Activated CD4-positive, alpha-beta memory T cell treated with anti-CD3 and anti-CD28 coated beads for 36 hours (primary cell): ENCODE data around the gene RHBDF2. TPM values are rescaled to one million over a fixed set of nuclear protein-coding genes. Genes with fewer than 3 reads are reported as not detected.

Experiments
- CTCF ChIA-PET: fragments of 350-600 bp; sonication (Branson Sonifier 250); formaldehyde crosslinking; loops from one replicate; lab custom pipeline; 2021; ENCODE audit warnings: antibody characterized with exemption, inconsistent platforms; lab: Charles Lee
- POLR2A ChIA-PET: fragments of 350-600 bp; sonication (Branson Sonifier 250); formaldehyde crosslinking; loops from one replicate; lab custom pipeline; 2021; ENCODE audit warnings: antibody characterized with exemption; lab: Charles Lee
- DNase-seq: peaks from one replicate; pipeline ENCODE4 v3.0.0-alpha.2; 2020
- H3K27ac Mint-ChIP-seq: one replicate; pipeline ENCODE4 v1.8.0; 2021; ENCODE audit warnings: mixed read lengths
- H3K27me3 Mint-ChIP-seq: one replicate; pipeline ENCODE4 v1.8.0; 2021; ENCODE audit warnings: mixed read lengths
- H3K36me3 Mint-ChIP-seq: one replicate; pipeline ENCODE4 v1.8.0; 2021; ENCODE audit warnings: mixed read lengths
- H3K4me1 Mint-ChIP-seq: one replicate; pipeline ENCODE4 v1.8.0; 2021; ENCODE audit warnings: low read depth, mixed read lengths
- H3K4me3 Mint-ChIP-seq: one replicate; pipeline ENCODE4 v1.8.0; 2021; ENCODE audit warnings: mild to moderate bottlenecking, mixed read lengths
- H3K9me3 Mint-ChIP-seq: one replicate; pipeline ENCODE4 v1.8.0; 2021; ENCODE audit warnings: mixed read lengths
- intact Hi-C: fragments of 100-400 bp; cut with micrococcal nuclease; formaldehyde crosslinking; loops from one replicate; pipeline ENCODE4 v1.15.1; 2023
- total RNA-seq, 2 experiments: library from RNA; stranded (reverse); gene quantifications; one replicate each; pipeline ENCODE4 v1.2.3, GENCODE V29; 2021

RHBDF2 gene
- total RNA-seq, 2 experiments from 2014 or later: 28.9 to 30.0 TPM

DNA sequence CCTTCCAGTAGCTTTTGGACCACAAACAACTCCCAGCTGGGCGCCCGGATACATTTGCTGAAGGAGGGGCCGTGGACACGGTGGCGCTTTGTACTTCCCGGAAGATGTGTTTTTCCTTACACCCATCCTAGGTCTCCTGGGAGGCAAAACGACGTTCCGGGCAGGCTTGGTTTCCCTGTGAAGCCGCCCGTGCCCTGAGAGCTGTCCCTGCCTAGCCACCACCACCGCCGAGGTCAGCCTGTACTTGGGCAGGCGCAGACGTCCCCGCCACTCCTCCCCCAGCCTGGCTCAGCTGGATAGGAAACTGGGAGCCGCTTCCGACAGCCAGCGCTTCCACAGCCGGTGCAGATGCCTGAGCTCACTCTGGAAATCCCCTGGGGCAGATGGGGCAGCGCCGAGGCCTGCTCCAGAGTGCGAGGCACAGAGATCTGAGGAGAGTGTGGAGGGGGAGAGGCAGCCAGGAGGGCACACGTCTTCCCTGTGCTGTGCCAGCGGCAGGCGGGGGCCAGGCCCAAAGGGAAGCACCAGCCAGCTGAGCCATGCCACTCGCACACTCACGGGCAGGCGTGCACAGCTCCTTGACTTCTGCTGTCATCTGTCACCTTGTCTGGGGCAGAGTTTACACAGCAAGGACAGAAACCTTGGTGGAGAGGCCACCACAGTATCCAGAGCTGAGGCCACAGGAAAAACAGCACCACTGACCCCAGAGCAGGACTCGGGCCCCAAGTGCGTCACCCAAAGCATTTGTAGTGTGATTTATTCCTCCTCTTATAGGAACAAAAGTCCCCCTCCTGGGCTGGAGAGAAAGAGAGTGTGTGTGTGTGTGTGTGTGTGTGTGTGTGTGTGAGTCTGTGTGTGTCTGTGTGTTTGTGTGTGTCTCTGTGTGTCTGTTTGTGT lies 3.0 kb downstream of the RHBDF2 start:
- Mint-ChIP-seq H3K27ac (no peak overlapping the region), H3K9me3 (no peaks in the 10 kb centered on the region), H3K4me3 (no peak overlapping the region), H3K4me1 (peaks cover 56% of the 10 kb centered on the region), H3K27me3 (no peaks in the 10 kb centered on the region), H3K36me3 (no peaks in the 10 kb centered on the region)
- intact Hi-C loops: no loop called here
- ChIA-PET CTCF (interaction anchor here (0.9 to 2.6 kb wide), 2 partner anchors 31 to 90 kb away, joined by 3 to 11 read pairs; partner anchors contain the start of gene AANAT), POLR2A (no interaction called here)
- no peak for DNase-seq

DNA sequence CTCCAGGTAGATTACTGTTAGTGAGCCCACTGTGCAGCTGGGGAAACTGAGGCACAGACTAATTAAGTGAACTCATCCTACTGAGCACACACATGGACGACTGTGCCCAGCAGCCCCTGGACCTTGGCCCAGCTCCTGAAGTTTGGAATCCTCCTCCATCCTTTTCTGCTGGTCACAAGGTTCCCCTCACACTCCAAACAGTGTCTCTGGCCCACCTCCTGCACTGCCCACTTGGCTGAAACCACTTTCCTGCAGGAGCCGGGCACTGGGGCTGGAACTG lies 3.6 kb downstream of the RHBDF2 start:
- no peak overlapping the region for H3K27ac Mint-ChIP-seq
- H3K36me3 Mint-ChIP-seq: no peaks in the 10 kb centered on the region
- H3K9me3 Mint-ChIP-seq: no peaks in the 10 kb centered on the region
- no peaks in the 10 kb centered on the region for H3K27me3 Mint-ChIP-seq
- ChIA-PET CTCF (interaction anchor here (0.9 to 2.6 kb wide), 2 partner anchors 31 to 89 kb away, joined by 3 to 11 read pairs; partner anchors contain the start of gene AANAT), POLR2A (no interaction called here)
- intact Hi-C loops: no loop called here
- H3K4me3 Mint-ChIP-seq: no peak overlapping the region
- no peak for DNase-seq
- H3K4me1 Mint-ChIP-seq: peaks cover 62% of the 10 kb centered on the region

DNA sequence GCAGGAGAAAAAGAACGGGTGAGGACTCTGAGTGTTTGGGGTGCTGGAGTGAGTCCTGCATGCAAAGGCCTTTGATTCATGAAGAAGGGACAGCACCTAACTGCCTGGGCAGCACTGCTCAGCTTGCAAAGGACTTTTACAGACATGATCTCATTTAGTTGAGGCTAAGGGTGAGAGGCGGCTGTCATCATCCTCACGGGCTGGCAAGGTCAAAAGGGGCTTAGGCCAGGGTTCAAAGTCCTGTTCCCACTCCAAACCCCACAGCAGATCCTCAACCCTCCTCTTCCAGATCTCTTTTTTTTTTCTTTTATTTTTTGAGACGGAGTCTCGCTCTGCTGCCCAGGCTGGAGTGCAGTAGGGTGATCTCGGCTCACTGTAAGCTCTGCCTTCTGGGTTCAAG lies 4.8 kb downstream of the RHBDF2 start:
- intact Hi-C loops: no loop called here
- ChIA-PET POLR2A (no interaction called here), CTCF (interaction anchor here (0.9 kb wide), 1 partner anchor 30 kb away, joined by 3 read pairs; no protein-coding TSS in a partner anchor)
- no peaks in the 10 kb centered on the region for H3K36me3 Mint-ChIP-seq
- peaks cover 65% of the 10 kb centered on the region for H3K4me1 Mint-ChIP-seq
- no peaks in the 10 kb centered on the region for H3K27me3 Mint-ChIP-seq
- no peak overlapping the region for H3K4me3 Mint-ChIP-seq
- no peaks in the 10 kb centered on the region for H3K9me3 Mint-ChIP-seq
- DNase-seq: no peak
- no peak overlapping the region for H3K27ac Mint-ChIP-seq

DNA sequence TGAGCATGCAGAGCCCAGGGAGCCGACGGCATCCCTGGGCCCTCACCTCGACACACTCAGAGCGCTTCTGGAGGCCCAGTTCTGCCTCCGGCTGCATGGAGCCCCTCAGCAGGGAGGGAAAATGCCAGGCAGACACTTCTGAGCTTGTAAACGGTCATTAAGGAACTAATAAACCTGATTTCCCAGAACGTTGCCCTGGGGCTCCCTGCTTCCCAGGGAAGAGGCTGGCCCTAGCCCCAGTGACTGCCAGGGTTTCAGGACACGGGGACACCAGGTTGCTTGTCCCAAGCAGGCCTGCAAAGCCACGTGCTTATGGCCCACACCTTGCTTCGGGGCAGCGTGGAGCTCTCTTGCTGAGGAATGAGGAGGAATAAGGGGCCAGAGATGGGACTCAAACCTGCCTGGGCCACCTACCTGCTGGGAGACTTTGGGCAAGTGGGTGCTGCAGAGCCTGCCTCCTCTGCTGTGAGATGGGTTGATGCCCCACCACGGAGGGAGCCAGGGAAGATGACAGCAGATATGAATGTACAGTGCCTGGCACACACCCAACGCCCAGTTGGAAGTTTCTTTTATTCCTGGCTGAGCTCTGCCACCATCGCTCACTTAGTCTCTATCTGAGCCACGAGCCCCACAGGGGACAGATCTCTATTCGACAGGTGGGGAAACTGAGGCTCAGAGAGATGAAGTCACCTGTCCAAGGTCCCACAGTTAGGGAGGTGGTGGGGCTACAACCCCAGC lies 5.4 kb downstream of the RHBDF2 start:
- Mint-ChIP-seq H3K4me1 (peaks cover 64% of the 10 kb centered on the region), H3K27ac (no peak overlapping the region), H3K4me3 (no peak overlapping the region), H3K9me3 (no peaks in the 10 kb centered on the region), H3K36me3 (no peaks in the 10 kb centered on the region), H3K27me3 (no peaks in the 10 kb centered on the region)
- CTCF ChIA-PET: interaction anchor here (0.9 kb wide), 1 partner anchor 29 kb away, joined by 3 read pairs; no protein-coding TSS in a partner anchor
- intact Hi-C loops: no loop called here
- DNase-seq: no peak
- POLR2A ChIA-PET: no interaction called here

DNA sequence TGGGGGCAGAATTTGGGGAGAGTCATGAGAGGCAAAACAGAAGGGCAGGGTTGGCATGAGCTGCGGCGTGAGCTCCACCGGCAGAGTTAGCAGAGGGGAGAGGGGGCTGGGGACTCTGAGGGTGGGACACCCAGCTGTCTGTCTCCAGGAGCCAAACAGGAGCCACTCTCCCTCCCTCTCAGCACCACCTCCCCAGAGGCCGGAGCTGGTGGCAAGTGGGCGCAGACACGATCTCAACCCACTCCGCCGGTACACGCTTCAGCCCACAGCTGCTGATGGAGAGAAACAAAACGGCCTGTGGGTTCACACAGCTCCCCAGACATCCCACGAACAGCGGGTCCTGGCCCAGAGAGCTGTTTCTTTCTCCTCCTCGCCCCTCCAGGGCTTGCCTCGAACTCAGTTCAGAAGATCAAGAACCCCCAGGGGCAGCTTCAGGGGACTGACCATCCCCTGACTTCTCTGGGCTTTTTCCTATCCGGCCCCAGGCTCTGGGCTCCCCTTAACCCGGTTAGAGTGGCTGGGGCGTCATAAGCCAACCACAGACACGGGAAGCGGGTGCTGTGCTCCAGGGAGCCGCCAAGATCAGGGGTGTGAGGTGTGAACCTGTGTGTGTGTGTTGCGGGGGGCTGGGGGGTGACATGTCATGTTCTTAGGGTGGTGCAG lies 7.6 kb downstream of the RHBDF2 start:
- peaks cover 47% of the 10 kb centered on the region for H3K4me1 Mint-ChIP-seq
- H3K27ac Mint-ChIP-seq: peak overlapping the region; percentile 79
- H3K9me3 Mint-ChIP-seq: no peaks in the 10 kb centered on the region
- intact Hi-C loops: no loop called here
- no peaks in the 10 kb centered on the region for H3K36me3 Mint-ChIP-seq
- H3K4me3 Mint-ChIP-seq: peak overlapping the region; percentile 35
- peak; percentile 42 for DNase-seq
- POLR2A ChIA-PET: interaction anchor here (0.7 to 1.8 kb wide), 8 partner anchors 10 to 140 kb away, joined by 3 to 5 read pairs (median 3); partner anchors contain the start of genes AANAT and PRPSAP1
- CTCF ChIA-PET: interaction anchor here (0.9 to 3.4 kb wide), 9 partner anchors 8 to 130 kb away, joined by 3 to 17 read pairs (median 6); partner anchors contain the start of genes AANAT and RHBDF2
- H3K27me3 Mint-ChIP-seq: no peaks in the 10 kb centered on the region

DNA sequence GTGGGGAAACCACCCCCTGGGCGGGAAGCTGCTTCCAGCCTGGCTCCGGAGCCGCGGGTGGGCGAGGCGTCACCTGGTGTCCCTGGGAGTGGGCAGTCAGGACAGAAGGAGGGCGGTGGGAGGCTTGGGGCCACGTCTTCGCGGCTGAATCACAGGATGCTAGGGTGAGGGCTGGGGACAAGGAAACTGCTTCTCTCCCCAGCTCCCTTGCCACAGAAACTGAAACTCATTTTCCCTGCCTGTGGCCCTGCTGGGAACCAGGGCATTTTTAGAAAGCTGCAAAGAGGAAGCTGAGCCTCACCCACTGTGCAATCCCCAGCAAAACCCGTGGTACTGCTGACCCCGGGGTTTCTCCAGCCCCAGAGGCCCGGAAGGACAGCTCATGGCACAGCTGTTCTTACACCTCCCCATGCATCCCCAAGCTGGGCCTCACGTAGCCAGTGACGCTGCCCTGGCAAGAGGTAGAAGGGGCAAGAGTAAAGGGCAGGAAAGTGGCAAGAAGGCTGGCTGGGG lies 8.2 kb downstream of the RHBDF2 start:
- ChIA-PET POLR2A (interaction anchor here (0.7 to 1.8 kb wide), 7 partner anchors 10 to 140 kb away, joined by 3 to 5 read pairs (median 3); partner anchors contain the start of genes AANAT and PRPSAP1), CTCF (interaction anchor here (0.9 to 3.4 kb wide), 10 partner anchors 9 to 131 kb away, joined by 3 to 17 read pairs (median 6); partner anchors contain the start of genes AANAT and RHBDF2)
- no peaks in the 10 kb centered on the region for H3K36me3 Mint-ChIP-seq
- H3K9me3 Mint-ChIP-seq: no peaks in the 10 kb centered on the region
- H3K4me3 Mint-ChIP-seq: peak overlapping the region; percentile 35
- peaks cover 42% of the 10 kb centered on the region for H3K4me1 Mint-ChIP-seq
- H3K27me3 Mint-ChIP-seq: no peaks in the 10 kb centered on the region
- peak; percentile 83 for DNase-seq
- intact Hi-C loops: no loop called here
- peak overlapping the region; percentile 79 for H3K27ac Mint-ChIP-seq

DNA sequence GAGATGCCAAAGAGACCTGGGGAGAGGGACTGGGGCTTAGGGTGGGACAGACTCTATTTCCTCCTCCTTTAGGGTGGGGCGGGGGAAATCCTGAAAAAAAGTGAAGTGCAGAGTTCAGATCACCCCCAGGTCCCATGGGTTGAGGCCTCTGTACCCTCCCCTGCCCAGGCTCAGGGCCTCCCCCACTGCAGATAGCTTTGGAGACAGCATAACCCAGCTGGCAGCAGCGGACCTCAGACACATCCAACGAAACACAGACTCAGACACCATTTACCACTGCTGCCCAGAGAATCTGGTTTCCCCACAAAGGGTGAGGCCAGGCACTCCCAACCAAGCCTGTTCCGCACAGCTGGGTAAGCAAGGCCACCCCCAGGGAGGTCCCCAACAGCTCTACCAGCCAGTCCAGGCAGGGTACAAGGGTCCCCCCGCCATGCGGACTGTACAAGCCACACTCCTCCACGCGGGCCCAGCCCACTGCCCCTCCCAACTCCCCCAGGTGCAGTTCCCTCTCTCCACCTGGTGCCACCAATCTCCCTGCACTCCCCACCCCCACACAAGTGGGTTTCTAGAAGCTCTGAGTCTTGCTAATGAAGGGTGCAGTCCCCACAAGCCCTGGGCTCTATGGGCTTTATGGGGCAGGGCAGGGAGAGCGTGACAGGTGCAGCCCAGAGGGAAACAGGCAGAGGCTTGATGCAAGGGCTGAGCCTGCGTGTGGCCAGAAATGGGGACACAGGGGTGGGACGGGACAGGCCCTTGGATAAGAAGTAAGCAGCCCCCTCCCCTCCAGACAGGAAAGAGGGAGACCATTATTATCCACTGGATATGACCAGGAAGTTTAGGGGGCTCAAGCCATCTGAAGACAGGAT lies 8.9 kb downstream of the RHBDF2 start:
- DNase-seq: peak; percentile 37

DNA sequence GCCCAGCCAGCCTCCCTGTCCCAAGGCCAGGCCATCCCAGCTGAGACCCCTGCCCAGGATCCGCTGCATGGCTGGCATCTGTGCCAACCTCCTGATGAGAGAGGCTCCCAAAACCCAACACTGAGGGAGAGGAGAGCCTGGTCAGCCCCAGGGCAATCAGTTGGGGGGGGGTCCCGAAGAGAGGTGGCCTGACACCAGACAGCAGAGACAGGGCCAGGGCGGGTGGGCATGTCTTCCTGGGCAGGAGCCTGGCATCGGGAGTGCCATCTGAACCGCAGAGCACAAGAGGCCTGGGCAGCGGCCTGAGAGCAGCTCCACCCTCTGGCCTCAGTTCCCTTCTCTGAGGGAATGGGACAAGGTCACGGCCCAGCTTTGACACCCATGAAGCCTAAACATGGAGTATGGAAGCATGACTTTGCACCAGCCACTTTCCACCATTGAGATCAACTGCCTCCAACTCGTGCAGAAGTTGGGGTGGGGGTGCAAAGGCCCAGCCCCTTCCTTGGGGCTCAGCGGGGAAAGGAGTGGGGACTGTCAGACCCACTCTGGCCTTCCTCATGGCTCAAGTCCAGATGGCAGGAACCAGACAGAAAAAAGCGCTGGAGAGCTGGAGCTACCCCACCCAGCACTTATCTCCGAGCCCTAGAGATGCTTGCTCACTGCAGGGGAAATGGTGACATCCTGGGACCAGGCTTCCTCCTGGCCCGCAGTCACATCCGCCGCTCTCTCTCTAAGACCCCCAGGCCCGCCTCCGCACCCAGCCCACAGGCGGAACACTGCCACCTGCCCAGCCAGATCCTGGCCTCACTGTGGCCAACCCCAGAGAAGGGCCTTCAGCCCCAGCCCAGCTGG lies 9.7 kb downstream of the RHBDF2 start:
- no peaks in the 10 kb centered on the region for H3K9me3 Mint-ChIP-seq
- ChIA-PET POLR2A (interaction anchor here (0.6 to 1.8 kb wide), 3 partner anchors 9 to 673 kb away, joined by 3 to 5 read pairs (median 5); no protein-coding TSS in a partner anchor), CTCF (interaction anchor here (0.7 to 3.4 kb wide), 5 partner anchors 10 to 1378 kb away, joined by 3 to 13 read pairs (median 4); partner anchors contain the start of genes AANAT and RHBDF2)
- H3K36me3 Mint-ChIP-seq: peaks cover 4% of the 10 kb centered on the region
- H3K27me3 Mint-ChIP-seq: no peaks in the 10 kb centered on the region
- no peak overlapping the region for H3K27ac Mint-ChIP-seq
- no peak for DNase-seq
- intact Hi-C loops: no loop called here
- no peak overlapping the region for H3K4me3 Mint-ChIP-seq
- H3K4me1 Mint-ChIP-seq: peaks cover 36% of the 10 kb centered on the region

More for the DNA sequence above, 8.9 kb downstream of the RHBDF2 start:
- Mint-ChIP-seq H3K36me3 (peaks cover 4% of the 10 kb centered on the region), H3K9me3 (no peaks in the 10 kb centered on the region), H3K27ac (peak overlapping the region; percentile 79), H3K4me1 (peaks cover 39% of the 10 kb centered on the region), H3K4me3 (peak overlapping the region; percentile 8), H3K27me3 (no peaks in the 10 kb centered on the region)
- ChIA-PET CTCF (interaction anchor here (0.7 to 3.4 kb wide), 11 partner anchors 9 to 1378 kb away, joined by 3 to 17 read pairs (median 5); partner anchors contain the start of genes AANAT and RHBDF2), POLR2A (interaction anchor here (0.9 to 1.8 kb wide), 5 partner anchors 8 to 42 kb away, joined by 3 to 5 read pairs (median 4); partner anchors contain the start of gene AANAT)
- intact Hi-C loops: no loop called here

DNA sequence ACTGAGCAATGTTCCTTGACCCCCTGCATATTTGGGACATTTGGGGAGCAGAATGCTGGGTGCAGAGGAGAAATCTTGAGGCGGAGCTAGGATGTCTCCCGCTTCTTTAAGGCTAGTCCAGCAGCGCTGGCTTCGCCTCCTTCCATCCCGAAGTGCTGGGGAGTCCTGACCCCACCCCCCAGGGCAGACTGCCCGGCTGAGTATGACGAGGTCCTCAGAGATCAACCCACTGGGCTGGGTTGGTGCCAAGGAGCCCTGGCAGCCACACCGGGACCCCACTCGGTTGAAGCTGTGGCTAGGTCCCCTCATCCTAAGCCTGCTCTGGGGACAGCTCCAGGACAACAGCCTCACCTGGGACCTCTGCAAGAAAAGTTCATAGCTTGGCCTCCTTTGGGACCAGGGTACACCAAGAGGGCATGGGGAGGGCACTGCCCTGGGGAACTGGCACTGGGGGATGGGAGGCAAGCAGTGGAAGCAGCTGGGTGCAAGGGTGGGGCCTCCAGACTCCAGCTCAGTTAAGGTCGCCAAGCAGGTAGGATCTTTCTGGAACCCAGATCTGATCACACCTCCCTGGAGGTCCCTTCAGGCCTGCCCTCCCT lies 11.0 kb downstream of the RHBDF2 start:
- DNase-seq: no peak
- peaks cover 4% of the 10 kb centered on the region for H3K36me3 Mint-ChIP-seq
- H3K4me3 Mint-ChIP-seq: no peak overlapping the region
- H3K27ac Mint-ChIP-seq: peak overlapping the region; percentile 32
- H3K27me3 Mint-ChIP-seq: no peaks in the 10 kb centered on the region
- intact Hi-C loops: no loop called here
- no peaks in the 10 kb centered on the region for H3K9me3 Mint-ChIP-seq
- H3K4me1 Mint-ChIP-seq: peaks cover 33% of the 10 kb centered on the region
- POLR2A ChIA-PET: interaction anchor here (0.6 kb wide), 1 partner anchor 29 kb away, joined by 3 read pairs; no protein-coding TSS in a partner anchor
- CTCF ChIA-PET: interaction anchor here (3.4 kb wide), 1 partner anchor 23 kb away, joined by 13 read pairs; the partner anchor contains the start of gene AANAT
